GM19468 (cell line): ENCODE data around the gene LTB4R.
A peak's percentile ranks its signal among the peaks of the same experiment; 100 is the strongest.
"Not testable (repeated sequence)": the region's sequence is repeated elsewhere in the genome, so short reads cannot be mapped to it uniquely, and the experiment has no call there.

Experiments used
- ATAC-seq: cut with Tn5 transposase; IDR thresholded peaks from one replicate; pipeline ENCODE4 v1.9.1; 2021; ENCODE audit warnings: mild to moderate bottlenecking, moderate library complexity, moderate number of reproducible peaks; ENCODE audit not compliant: unreplicated experiment; ENCODE audit errors: extremely low read depth

Gene LTB4R

DNA sequence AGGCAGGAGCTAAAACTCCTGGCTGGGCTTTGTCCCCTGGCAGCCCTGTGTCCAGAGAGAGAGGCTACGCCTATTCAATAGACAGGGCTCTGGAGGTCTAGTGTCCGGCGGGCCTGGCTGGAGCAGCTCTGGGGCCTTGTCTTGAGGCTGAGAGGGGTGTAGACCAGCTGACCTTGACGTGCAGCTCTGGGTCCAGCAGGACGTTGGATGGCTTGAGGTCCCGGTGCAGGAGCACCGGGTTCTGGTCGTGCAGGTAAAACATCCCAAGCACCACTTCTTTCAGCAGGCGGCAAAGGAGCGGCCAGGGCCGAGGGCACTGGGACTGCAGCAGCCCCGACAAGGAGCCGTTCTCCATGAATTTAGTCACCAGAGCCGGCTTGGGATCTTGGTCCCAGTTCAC, 27.5 kb downstream of the LTB4R start:
- ATAC-seq, result no peak

DNA sequence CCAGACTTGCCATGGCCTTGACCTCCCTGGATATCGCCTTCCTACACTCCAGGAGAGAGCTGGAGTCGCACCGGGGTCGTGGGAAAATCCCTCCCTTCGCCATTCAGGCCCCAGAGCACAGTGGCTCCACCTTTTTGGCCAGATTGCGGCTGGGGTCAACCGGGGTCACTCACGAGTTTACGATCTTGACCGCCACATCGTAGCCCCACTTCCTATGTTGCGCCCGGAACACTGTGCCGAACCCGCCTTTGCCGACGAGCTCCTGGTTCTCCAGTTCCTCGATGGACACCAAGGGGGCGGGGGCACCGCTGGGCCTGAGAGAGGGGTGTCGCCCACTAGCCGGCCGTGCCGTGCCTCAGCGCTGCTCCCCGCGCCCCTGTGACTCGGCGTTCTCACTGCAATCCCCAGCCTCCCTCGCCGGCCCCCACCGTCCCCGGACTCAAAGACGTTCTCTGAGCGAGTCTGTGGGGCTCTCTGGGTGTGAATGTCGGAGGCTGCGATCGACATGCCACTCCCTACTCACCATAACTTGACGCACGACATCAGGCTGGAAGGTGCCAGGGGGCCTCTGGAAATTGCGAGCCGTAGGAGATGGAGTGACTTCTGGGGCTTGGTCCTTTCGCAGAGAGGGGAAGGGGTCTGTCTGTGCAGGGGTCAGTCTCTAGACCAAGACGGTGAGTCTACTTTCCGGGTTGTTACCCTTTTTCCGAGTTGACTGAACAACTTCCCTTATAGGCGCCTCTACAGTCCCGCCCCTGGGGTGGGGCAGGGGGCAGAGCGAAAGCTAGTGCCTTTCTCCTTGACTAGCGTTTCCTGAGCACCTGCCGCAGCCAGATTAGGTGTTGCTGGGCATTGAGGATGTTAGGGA, 28.2 kb downstream of the LTB4R start, which contains the start of gene RIPK3:
TSS of gene RIPK3 (minus strand) at position 708 of the 868 bp plus-strand sequence. CDS start at position 543, 165 bp downstream.
- peak; percentile 65 for ATAC-seq

DNA sequence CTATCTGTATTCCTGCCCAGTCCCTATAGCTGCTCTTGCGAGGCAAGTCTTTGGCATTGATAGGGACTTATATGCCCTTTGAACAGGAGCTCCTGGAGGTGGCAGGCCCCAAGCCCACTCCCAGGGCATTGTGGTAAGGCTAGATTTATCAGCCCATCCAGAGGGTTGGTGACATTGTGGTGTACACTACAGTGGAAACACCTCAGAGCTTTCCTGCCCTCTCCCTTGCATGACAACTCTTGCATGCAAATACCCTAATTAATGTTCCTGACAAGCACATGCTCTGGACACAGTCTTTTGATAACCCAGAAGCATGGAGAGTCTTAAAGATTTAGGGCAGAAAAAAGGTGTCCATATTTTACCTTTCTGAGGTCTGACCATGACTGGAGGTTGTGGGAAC, 29.3 kb downstream of the LTB4R start:
- no peak for ATAC-seq

DNA sequence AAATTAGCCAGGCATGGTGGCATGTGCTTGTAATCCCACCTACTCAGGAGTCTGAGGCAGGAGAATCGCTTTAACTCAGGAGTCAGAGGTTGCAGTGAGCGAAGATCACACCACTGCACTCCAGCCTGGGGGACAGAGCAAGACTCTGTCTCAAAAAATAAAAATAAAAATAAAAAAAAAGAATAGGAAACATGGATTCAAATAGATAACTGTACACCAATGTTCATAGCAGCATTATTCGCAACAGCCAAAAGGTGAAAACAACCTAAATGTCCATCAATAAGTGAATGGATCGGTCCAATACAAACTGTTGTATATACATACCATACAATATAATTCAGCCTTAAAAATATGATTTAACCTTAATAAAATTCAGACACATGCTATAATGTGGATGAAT, 31.6 kb downstream of the LTB4R start:
- ATAC-seq, result no peak

GRCh38 chr14:24343795-24344660, 32.7 kb downstream of the LTB4R start:
- ATAC-seq, result no peak

DNA sequence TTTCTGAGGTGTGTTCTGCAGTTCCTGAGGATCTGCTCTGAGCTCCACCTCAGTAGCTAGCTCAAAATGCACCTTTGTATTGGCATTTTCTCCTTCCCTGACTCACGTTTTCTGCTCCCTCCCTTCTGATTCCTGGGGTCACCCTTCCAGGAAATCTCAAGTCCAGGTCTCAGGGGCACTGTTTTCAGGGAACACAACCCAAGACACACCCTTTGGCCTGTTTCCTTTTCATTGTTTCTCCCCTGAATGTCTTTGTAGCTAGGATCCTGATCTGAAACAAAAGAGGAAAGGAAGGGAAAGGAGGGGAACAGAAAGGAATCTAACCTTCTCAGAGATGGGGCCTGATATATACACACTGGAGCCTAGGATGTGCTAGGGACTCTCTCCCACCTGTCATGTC, 35.8 kb downstream of the LTB4R start:
- no peak for ATAC-seq

DNA sequence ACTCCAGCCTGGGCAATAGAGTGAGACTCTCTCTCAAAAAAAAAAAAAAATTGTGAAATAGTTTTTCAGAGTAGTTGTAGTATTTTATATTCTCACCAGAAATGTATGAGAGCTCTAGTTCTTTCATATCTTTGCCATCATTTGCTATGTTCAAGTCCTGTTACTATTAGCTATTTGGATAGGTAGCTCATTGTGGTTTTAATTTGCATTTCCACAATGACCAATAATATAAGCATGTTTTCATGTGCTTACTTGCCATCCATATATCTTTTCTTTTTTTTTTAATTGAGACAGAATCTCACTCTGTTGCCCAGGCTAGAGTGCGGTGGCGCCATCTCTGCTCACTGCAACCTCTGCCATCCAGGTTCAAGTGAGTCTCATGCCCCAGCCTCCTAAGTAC, 36.9 kb downstream of the LTB4R start:
- no peak for ATAC-seq

DNA sequence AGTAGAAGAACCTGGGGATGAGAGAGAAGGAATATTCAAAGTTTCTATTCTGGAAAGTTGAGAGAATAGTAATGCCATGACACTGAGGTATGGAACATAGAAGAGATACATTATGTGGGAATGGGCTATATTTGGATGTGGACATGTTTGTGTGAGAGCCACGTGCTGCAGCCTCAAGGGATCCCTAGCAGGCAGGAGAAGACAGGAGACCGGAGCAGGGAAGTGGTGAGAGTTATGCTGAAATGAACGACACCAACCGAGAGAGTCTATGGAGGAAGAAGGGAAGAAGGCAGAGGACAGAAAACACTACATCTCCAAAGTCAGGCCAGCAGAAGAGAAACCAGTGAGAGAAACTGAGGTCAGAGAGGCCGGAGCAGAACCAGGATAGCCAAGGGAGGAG, 38.4 kb downstream of the LTB4R start:
- ATAC-seq, result no peak

DNA sequence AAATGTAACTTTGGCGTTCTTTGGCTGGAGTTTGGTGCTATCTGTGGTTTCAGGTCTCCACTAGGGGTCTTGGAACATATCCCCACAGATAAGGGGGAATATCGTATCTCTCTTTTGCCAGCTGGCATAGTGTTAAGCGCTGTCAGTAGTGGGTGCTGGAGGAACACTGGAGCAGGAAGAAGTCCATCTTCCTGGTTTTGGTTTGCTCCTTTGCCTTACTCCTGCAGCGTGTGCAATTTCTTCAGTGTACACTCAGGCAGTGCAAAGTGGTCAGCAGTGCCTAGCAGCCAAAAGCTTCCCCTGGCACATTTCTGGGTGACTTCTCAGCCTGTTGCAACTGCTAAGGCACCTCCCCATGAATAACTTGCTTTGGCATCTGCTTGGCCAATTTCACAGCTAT, 40.2 kb downstream of the LTB4R start:
- no peak for ATAC-seq

- no peak for ATAC-seq
These were observed 42.5 kb downstream of the LTB4R start for GRCh38 chr14:24353559-24354481.

GRCh38 chr14:24354482-24354825, 43.2 kb downstream of the LTB4R start:
- not testable (repeated sequence) for ATAC-seq

DNA sequence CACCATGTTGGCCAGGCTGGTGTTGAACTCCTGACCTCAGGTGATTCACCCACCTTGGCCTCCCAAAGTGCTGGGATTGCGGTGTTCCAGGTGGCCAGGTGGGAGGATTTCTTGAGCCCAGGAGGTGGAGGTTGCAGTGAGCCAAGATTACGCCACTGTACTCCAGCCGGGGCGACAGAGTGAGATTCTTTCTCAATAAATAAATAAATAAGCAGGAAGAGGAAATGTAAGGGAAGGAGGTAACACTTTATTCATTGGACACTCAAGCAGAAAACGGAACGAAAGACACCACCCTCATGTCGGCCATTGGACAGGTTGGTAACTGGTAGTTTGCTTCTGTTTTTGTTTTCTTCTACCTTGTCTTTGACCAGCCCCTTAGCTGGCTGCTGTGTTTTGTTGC, 43.7 kb downstream of the LTB4R start:
- ATAC-seq, result no peak

DNA sequence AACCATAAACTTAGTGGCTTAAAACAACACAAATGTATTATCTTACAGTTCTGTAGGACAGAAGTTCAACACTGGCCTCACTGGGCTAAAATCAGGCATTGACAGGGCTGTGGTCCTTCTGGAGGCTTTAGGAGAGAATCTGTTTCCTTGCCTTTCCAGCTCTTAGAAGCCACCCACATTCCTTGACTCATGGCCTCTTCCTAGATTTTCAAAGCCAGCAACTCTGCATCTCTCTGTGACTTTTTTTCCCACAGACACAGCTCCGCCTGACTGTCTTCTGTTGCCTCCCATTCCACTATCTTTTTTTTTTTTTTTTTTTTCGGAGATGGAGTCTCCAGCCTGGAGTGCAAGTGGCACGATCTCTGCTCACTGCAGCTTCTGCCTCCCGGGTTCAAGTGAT, 44.9 kb downstream of the LTB4R start:
- no peak for ATAC-seq

DNA sequence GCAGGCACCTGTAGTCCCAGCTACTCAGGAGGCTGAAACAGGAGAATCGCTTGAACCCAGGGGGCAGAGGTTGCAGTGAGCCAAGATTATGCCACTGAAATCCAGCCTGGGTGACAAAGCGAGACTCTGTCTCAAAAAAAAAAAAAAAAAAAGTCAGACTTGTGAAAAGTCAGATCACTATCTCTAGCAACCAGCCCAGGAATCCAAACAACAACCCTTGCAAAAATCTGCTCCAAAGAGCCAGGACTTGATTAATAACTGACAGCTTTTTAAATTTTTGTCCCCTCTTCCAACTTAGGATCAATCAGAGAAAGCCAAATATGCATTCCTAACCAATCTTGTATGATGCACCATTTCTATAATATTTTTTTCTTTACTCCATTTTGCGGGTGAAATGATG, 49.0 kb downstream of the LTB4R start:
- no peak for ATAC-seq

DNA sequence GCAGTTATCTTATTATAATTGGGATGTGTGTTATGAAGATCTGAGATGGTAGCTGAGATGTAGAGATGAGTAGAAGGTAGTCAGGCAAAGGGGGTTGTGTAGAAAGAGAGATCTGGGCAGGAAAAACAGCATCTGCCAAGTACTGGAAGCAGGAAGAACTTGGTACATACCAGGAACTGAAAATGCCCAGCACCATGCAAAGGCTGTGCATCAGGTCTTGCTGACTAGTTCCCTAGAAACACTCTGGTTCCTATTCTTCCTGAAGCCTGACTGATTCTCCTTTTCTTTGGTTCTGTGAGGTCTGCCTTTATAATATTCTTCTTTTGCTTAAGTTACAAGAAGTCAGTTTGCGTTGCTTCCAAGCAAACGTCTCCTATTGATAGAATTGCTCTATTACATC, 50.0 kb downstream of the LTB4R start:
- ATAC-seq, result no peak

DNA sequence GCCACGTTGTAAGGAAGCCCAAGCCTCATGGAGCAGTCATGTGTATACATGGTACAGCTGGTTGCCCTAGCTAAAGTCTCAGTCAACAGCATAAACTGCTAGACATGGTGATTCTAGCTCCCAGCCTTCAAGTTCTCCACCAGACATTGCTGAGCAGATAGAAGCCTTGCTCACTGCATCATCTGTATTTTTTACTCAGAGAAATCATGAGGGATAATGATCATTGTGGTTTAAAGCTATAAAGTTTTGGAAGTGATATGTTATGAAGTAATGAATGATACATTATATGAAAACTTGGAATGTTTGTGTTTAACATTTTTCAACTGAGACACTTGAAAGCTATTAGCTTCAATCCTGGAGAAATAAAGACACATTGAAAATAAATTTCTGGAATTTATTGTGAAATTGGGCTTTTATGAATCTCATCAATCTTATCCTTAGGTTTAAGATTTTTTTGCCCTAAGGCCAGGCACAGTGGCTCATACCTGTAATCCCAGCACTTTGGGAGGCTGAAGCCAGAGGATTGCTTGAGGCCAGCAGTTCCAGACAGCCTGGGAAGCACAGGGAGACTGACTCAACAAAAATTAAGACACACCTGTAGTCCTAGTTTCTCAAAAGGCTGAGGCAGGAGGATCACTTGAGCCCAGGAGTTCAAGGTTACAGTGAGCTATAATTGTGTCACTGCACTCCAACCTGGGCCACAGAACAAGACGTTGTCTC, 51.1 kb downstream of the LTB4R start:
- no peak for ATAC-seq

DNA sequence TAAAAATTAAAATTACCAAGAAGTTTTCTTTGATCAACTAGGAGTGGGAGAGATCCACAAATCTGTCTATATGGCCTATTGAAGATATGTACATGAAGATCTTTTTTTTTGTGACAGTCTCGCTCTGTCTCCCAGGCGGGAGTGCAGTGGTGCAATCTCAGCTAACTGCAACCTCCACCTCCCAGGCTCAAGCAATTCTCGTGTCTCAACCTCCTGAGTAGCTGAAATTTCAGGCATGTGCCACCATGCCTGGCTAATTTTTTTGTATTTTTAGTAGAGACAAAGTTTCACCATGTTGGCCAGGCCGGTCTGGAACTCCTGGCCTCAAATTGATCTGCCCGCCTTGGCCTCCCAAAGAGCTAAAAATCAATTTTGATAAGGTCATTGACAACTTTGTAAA, 52.1 kb downstream of the LTB4R start:
- ATAC-seq, result no peak

DNA sequence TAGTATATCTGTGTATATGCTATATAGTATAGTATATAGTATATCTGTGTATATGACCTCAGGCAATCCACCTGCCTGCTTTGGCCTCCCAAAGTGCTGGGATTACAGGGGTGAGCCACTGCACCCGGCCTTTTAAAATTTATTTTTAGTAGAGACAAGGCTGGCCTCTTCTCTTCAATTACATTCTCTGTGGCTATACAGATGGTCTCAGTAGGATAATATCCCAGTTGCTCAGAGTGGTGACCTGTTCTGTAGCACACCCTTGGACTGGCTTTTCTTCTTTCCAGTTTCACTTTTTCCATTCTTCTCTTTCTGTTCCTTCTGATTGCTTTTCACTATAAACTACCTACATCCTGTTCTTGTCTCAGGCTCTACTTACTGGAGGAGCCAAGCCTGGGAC, 53.5 kb downstream of the LTB4R start:
- no peak for ATAC-seq

DNA sequence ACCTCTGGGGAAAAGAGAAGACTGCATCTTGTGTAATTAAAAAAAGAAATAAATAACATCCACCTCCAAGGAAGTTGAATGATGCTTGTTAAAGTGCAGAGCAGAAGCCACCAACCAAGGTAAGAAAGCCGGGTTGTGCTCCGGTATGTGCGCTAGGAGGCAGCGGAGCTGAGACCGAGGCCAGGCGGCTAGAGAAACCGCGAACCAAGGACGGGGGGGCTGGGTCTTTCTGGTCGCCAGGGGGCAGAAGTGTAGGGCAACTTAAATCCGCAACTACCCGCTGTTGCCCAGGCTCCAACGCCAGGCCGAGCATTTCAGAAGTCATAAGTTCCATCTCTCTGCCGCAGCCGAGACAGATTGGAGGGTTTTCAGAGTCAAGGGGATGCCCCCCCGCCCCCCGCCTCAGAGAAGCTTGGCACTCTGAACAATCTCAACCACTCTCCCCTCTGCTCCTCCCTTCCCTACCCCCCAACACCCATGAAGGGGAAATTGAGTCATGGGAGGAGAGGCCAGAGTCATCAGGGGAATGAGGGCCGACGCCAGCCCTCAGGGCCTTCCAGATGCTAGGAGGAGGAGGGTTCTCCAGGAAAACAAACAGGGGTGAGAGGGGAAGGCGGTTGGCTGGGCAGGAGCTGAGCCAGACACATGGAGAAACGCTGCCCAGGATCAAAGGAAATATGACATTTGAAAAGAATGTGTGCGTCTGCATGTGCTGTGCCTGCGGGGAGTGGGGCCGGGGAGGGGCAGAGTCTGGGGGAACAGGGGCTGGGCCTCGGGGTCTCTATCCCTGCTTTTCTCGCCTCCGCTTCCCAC, 54.5 kb downstream of the LTB4R start:
- peak; percentile 49 for ATAC-seq
